Measurements from ENCODE around the gene GSTO1. TPM values are rescaled to one million over a fixed set of nuclear protein-coding genes. Genes with fewer than 3 reads are reported as not detected.

The GSTO1 gene
- total and polyA plus RNA-seq, 2 of the 13 experiments (the other 11 are each of a cell fraction or from before 2014, with no cell fraction given), result 228 to 300 TPM

DNA sequence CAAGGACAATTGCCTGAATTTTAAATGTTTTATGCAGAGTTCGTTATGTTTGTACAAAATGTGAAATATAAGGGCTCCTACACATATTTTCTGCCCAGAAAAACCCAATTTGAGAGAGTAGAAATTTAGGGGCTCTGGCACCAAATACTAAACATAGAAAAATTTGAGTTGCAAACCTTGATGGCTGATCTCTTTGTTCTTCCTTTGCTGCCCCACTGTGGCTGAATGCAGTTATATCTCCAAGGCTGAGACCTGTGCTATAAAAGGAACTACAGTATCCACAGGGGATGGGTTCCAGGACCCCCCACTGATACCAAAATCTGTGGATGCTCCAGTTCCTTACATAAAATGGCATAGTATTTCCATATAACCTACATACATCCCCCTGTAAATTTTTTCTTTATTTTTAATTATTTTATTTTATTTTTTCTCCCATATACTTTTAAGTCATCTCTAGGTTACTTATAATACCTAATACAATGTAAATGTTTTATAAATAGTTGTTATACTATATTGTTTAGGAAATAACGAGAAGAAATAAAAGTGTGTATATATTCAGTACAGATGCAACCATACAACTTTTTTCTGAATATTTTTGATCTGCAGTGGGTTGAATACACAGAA lies 45.0 kb upstream of the GSTO1 start:
- WGBS (ENCODE audit: low lambda C conversion rate), result 1% methylated on average over 2 of the region's 2 CpGs
- no peaks in the 10 kb centered on the region for H3K79me2 ChIP-seq (ENCODE audit: insufficient read depth, low read length)
- H3K27me3 ChIP-seq (ENCODE audit: control insufficient read depth in 1 of 2, insufficient read depth in 2 of 2, low read length in 2 of 2), result no peaks in the 10 kb centered on the region
- ChIA-PET CTCF (ENCODE audit: low intra/inter-chr PET ratio, low total read pairs) (interaction anchor here (1.3 to 2.3 kb wide), 2 partner anchors 164 to 227 kb away, joined by 3 to 13 read pairs; no protein-coding TSS in a partner anchor), POLR2A (interaction anchor here (0.9 kb wide), 1 partner anchor 129 kb away, joined by 3 read pairs; the partner anchor contains the start of gene ITPRIP)
- no peaks in the 10 kb centered on the region for H3K4me1 ChIP-seq (ENCODE audit: insufficient read depth, low read length)
- no peaks in the 10 kb centered on the region for H3K9me3 ChIP-seq (ENCODE audit: low read length)
- no peaks in the 10 kb centered on the region for H3K36me3 ChIP-seq (replicated peaks in 1 of 2; ENCODE audit: control insufficient read depth in 1 of 2, insufficient read depth in 2 of 2, low read length in 2 of 2)
- no TSS peak for BruUV-seq (replicated peaks)
- intact Hi-C loops (cut with micrococcal nuclease; ENCODE audit: unreplicated experiment), result loop anchor here (1.0 to 5.0 kb wide), 3 partner anchors 87 to 321 kb away; partner anchors contain the start of gene SFR1
- no peak overlapping the region for H2AFZ ChIP-seq (ENCODE audit: low read length)
- in situ Hi-C loops (cut with HindIII; ENCODE audit: extremely low pct_ligation_motif_present, low pct_unique_long_range_greater_than_20kb), result loop anchor here (5.0 kb wide), 1 partner anchor 162 kb away; no protein-coding TSS in a partner anchor
- H3K4me3 ChIP-seq (replicated peaks in 1 of 3; ENCODE audit: insufficient read depth in 1 of 3, low read depth in 2 of 3, low read length in 3 of 3), result no peak overlapping the region
- ATAC-seq, result peak; percentile 77
- no peak overlapping the region for H3K27ac ChIP-seq (ENCODE audit: extremely low read length, insufficient read depth, low read length)
- H4K20me1 ChIP-seq (ENCODE audit: insufficient read depth, low read length), result no peaks in the 10 kb centered on the region
- FAIRE-seq, result peak; percentile 72
- TF ChIP-seq ZNF891 (CRISPR knock-in tag; IDR thresholded peaks at IDR 0.05) (no peak), STAG1 (CRISPR knock-in tag; IDR thresholded peaks at IDR 0.05) (peak; percentile 74), ZNF775 (CRISPR knock-in tag; IDR thresholded peaks at IDR 0.05; ENCODE audit: borderline replicate concordance) (no peak), ZNF430 (CRISPR knock-in tag; IDR thresholded peaks at IDR 0.05) (no peak), SMC3 (IDR thresholded peaks at IDR 0.05; ENCODE audit: low read length) (peak; percentile 70), ZC3H4 (CRISPR knock-in tag; IDR thresholded peaks at IDR 0.05; ENCODE audit: borderline replicate concordance) (no peak), RAD21 (CRISPR knock-in tag; IDR thresholded peaks at IDR 0.05) (0 out of 2 replicates have a peak, but pooled peaks have one; percentile 36)
- TF ChIP-seq, protein P1, sequence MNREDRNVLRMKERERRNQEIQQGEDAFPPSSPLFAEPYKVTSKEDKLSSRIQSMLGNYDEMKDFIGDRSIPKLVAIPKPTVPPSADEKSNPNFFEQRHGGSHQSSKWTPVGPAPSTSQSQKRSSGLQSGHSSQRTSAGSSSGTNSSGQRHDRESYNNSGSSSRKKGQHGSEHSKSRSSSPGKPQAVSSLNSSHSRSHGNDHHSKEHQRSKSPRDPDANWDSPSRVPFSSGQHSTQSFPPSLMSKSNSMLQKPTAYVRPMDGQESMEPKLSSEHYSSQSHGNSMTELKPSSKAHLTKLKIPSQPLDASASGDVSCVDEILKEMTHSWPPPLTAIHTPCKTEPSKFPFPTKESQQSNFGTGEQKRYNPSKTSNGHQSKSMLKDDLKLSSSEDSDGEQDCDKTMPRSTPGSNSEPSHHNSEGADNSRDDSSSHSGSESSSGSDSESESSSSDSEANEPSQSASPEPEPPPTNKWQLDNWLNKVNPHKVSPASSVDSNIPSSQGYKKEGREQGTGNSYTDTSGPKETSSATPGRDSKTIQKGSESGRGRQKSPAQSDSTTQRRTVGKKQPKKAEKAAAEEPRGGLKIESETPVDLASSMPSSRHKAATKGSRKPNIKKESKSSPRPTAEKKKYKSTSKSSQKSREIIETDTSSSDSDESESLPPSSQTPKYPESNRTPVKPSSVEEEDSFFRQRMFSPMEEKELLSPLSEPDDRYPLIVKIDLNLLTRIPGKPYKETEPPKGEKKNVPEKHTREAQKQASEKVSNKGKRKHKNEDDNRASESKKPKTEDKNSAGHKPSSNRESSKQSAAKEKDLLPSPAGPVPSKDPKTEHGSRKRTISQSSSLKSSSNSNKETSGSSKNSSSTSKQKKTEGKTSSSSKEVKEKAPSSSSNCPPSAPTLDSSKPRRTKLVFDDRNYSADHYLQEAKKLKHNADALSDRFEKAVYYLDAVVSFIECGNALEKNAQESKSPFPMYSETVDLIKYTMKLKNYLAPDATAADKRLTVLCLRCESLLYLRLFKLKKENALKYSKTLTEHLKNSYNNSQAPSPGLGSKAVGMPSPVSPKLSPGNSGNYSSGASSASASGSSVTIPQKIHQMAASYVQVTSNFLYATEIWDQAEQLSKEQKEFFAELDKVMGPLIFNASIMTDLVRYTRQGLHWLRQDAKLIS (CRISPR knock-in tag; IDR thresholded peaks at IDR 0.05), result no peak
- TF ChIP-seq, protein P2, sequence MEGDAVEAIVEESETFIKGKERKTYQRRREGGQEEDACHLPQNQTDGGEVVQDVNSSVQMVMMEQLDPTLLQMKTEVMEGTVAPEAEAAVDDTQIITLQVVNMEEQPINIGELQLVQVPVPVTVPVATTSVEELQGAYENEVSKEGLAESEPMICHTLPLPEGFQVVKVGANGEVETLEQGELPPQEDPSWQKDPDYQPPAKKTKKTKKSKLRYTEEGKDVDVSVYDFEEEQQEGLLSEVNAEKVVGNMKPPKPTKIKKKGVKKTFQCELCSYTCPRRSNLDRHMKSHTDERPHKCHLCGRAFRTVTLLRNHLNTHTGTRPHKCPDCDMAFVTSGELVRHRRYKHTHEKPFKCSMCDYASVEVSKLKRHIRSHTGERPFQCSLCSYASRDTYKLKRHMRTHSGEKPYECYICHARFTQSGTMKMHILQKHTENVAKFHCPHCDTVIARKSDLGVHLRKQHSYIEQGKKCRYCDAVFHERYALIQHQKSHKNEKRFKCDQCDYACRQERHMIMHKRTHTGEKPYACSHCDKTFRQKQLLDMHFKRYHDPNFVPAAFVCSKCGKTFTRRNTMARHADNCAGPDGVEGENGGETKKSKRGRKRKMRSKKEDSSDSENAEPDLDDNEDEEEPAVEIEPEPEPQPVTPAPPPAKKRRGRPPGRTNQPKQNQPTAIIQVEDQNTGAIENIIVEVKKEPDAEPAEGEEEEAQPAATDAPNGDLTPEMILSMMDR (CRISPR knock-in tag; IDR thresholded peaks at IDR 0.05), result peak; percentile 66
- TF ChIP-seq, protein P3, sequence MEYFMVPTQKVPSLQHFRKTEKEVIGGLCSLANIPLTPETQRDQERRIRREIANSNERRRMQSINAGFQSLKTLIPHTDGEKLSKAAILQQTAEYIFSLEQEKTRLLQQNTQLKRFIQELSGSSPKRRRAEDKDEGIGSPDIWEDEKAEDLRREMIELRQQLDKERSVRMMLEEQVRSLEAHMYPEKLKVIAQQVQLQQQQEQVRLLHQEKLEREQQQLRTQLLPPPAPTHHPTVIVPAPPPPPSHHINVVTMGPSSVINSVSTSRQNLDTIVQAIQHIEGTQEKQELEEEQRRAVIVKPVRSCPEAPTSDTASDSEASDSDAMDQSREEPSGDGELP (IDR thresholded peaks at IDR 0.05; ENCODE audit: borderline replicate concordance, low read depth), result no peak
- TF ChIP-seq, protein P4, sequence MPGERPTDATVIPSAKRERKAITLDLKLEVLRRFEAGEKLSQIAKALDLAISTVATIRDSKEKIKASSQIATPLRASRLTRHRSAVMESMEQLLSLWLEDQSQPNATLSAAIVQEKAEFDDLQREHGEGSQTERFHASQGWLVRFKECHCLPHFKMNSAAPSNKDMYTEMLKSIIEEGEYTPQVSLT (CRISPR knock-in tag; IDR thresholded peaks at IDR 0.05; ENCODE audit: borderline replicate concordance, low read depth), result no peak
- TF ChIP-seq, protein P5, sequence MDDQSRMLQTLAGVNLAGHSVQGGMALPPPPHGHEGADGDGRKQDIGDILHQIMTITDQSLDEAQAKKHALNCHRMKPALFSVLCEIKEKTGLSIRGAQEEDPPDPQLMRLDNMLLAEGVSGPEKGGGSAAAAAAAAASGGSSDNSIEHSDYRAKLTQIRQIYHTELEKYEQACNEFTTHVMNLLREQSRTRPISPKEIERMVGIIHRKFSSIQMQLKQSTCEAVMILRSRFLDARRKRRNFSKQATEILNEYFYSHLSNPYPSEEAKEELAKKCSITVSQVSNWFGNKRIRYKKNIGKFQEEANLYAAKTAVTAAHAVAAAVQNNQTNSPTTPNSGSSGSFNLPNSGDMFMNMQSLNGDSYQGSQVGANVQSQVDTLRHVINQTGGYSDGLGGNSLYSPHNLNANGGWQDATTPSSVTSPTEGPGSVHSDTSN (CRISPR knock-in tag; IDR thresholded peaks at IDR 0.05; ENCODE audit: borderline replicate concordance), result no peak
- H3K9ac ChIP-seq (ENCODE audit: insufficient read depth, low read depth, low read length), result no peak overlapping the region
- H3K4me2 ChIP-seq (ENCODE audit: low read depth, low read length), result no peak overlapping the region
- DNase-seq (ENCODE audit: low spot score), result peak; percentile 27

Data from HepG2 (cell line).